Adipocyte (in vitro differentiated cells): ENCODE data around the gene MGAT5.

ENCODE experiments used
- DNase-seq: peaks from one replicate; pipeline ENCODE4 v3.0.0-alpha.2; 2015; ENCODE audit warnings: low read depth
- H3K27me3 ChIP-seq: replicated peaks from 2 replicates; pipeline ENCODE4 v1.7.0; 2013; ENCODE audit warnings: mild to moderate bottlenecking, low read length, moderate library complexity; ENCODE audit not compliant: control insufficient read depth, insufficient read depth
- H3K36me3 ChIP-seq: 2 replicates; pipeline ENCODE4 v1.7.0; 2013; ENCODE audit warnings: low read length, mild to moderate bottlenecking, moderate library complexity; ENCODE audit not compliant: control insufficient read depth, insufficient read depth, severe bottlenecking
- H3K4me1 ChIP-seq: 2 replicates; pipeline ENCODE4 v1.7.0; 2013; ENCODE audit warnings: mild to moderate bottlenecking, low read length, moderate library complexity; ENCODE audit not compliant: control insufficient read depth, insufficient read depth
- H3K4me3 ChIP-seq: 2 replicates; pipeline ENCODE4 v1.7.0; 2013; ENCODE audit warnings: mild to moderate bottlenecking, low read length, moderate library complexity
- H3K9ac ChIP-seq: 2 replicates; pipeline ENCODE4 v1.7.0; 2013; ENCODE audit warnings: mild to moderate bottlenecking, low read length, moderate library complexity
- H3K9me3 ChIP-seq: 2 replicates; pipeline ENCODE4 v1.7.0; 2013; ENCODE audit warnings: mild to moderate bottlenecking, low read length, moderate library complexity; ENCODE audit not compliant: control insufficient read depth

The MGAT5 gene

GRCh38 chr2:134375935-134376334, 122.1 kb downstream of the MGAT5 start:
- H3K4me3 ChIP-seq: no peak overlapping the region
- no peak for DNase-seq
- H3K27me3 ChIP-seq: no peaks in the 10 kb centered on the region
- H3K4me1 ChIP-seq: peaks cover 21% of the 10 kb centered on the region
- no peaks in the 10 kb centered on the region for H3K36me3 ChIP-seq
- no peaks in the 10 kb centered on the region for H3K9me3 ChIP-seq
- H3K9ac ChIP-seq: no peak overlapping the region

- Histone ChIP-seq H3K9ac (no peak overlapping the region), H3K9me3 (no peaks in the 10 kb centered on the region), H3K27me3 (no peaks in the 10 kb centered on the region), H3K4me1 (peaks cover 5% of the 10 kb centered on the region), H3K36me3 (no peaks in the 10 kb centered on the region), H3K4me3 (no peak overlapping the region)
- DNase-seq: no peak
Observed at GRCh38 chr2:134377730-134378129, 123.9 kb downstream of the MGAT5 start.

- Histone ChIP-seq H3K4me1 (no peaks in the 10 kb centered on the region), H3K9me3 (no peaks in the 10 kb centered on the region), H3K4me3 (no peak overlapping the region), H3K27me3 (no peaks in the 10 kb centered on the region), H3K36me3 (no peaks in the 10 kb centered on the region), H3K9ac (no peak overlapping the region)
- no peak for DNase-seq
Observed at GRCh38 chr2:134379293-134379692, 125.4 kb downstream of the MGAT5 start.

- H3K4me1 ChIP-seq: no peaks in the 10 kb centered on the region
- no peak overlapping the region for H3K4me3 ChIP-seq
- H3K9me3 ChIP-seq: no peaks in the 10 kb centered on the region
- H3K9ac ChIP-seq: no peak overlapping the region
- no peak for DNase-seq
- H3K36me3 ChIP-seq: no peaks in the 10 kb centered on the region
- H3K27me3 ChIP-seq: no peaks in the 10 kb centered on the region
Observed at GRCh38 chr2:134379722-134380121, 125.8 kb downstream of the MGAT5 start.

- H3K9ac ChIP-seq: no peak overlapping the region
- no peak for DNase-seq
- no peaks in the 10 kb centered on the region for H3K4me1 ChIP-seq
- no peaks in the 10 kb centered on the region for H3K36me3 ChIP-seq
- no peak overlapping the region for H3K4me3 ChIP-seq
- H3K9me3 ChIP-seq: no peaks in the 10 kb centered on the region
- no peaks in the 10 kb centered on the region for H3K27me3 ChIP-seq
Observed at GRCh38 chr2:134381141-134381540, 127.3 kb downstream of the MGAT5 start.

- Histone ChIP-seq H3K4me1 (no peaks in the 10 kb centered on the region), H3K9ac (no peak overlapping the region), H3K36me3 (no peaks in the 10 kb centered on the region), H3K4me3 (no peak overlapping the region), H3K27me3 (no peaks in the 10 kb centered on the region), H3K9me3 (no peaks in the 10 kb centered on the region)
- DNase-seq: no peak
Observed at GRCh38 chr2:134384131-134384530, 130.3 kb downstream of the MGAT5 start.

- DNase-seq: no peak
- Histone ChIP-seq H3K27me3 (no peaks in the 10 kb centered on the region), H3K9ac (no peak overlapping the region), H3K9me3 (no peaks in the 10 kb centered on the region), H3K4me1 (no peaks in the 10 kb centered on the region), H3K4me3 (no peak overlapping the region), H3K36me3 (no peaks in the 10 kb centered on the region)
Observed at GRCh38 chr2:134385195-134385594, 131.3 kb downstream of the MGAT5 start.

GRCh38 chr2:134386310-134386709, 132.4 kb downstream of the MGAT5 start:
- no peak overlapping the region for H3K9ac ChIP-seq
- no peaks in the 10 kb centered on the region for H3K27me3 ChIP-seq
- no peaks in the 10 kb centered on the region for H3K36me3 ChIP-seq
- H3K4me3 ChIP-seq: no peak overlapping the region
- H3K4me1 ChIP-seq: no peaks in the 10 kb centered on the region
- DNase-seq: no peak
- no peaks in the 10 kb centered on the region for H3K9me3 ChIP-seq

- Histone ChIP-seq H3K27me3 (no peaks in the 10 kb centered on the region), H3K9me3 (no peaks in the 10 kb centered on the region), H3K4me3 (no peak overlapping the region), H3K4me1 (peaks cover 14% of the 10 kb centered on the region), H3K9ac (no peak overlapping the region), H3K36me3 (no peaks in the 10 kb centered on the region)
- no peak for DNase-seq
Observed at GRCh38 chr2:134389381-134389780, 135.5 kb downstream of the MGAT5 start.

GRCh38 chr2:134391751-134392160, 137.9 kb downstream of the MGAT5 start:
- no peak for DNase-seq
- peaks cover 14% of the 10 kb centered on the region for H3K4me1 ChIP-seq
- no peak overlapping the region for H3K4me3 ChIP-seq
- H3K36me3 ChIP-seq: no peaks in the 10 kb centered on the region
- no peaks in the 10 kb centered on the region for H3K9me3 ChIP-seq
- no peaks in the 10 kb centered on the region for H3K27me3 ChIP-seq
- no peak overlapping the region for H3K9ac ChIP-seq

- Histone ChIP-seq H3K27me3 (no peaks in the 10 kb centered on the region), H3K4me3 (no peak overlapping the region), H3K9me3 (no peaks in the 10 kb centered on the region), H3K36me3 (no peaks in the 10 kb centered on the region), H3K4me1 (peaks cover 14% of the 10 kb centered on the region), H3K9ac (no peak overlapping the region)
- DNase-seq: no peak
Observed at GRCh38 chr2:134392442-134393074, 138.7 kb downstream of the MGAT5 start.

GRCh38 chr2:134393075-134393461, 139.2 kb downstream of the MGAT5 start:
- no peak overlapping the region for H3K9ac ChIP-seq
- H3K27me3 ChIP-seq: no peaks in the 10 kb centered on the region

More at GRCh38 chr2:134393075-134393461, 139.2 kb downstream of the MGAT5 start:
- Histone ChIP-seq H3K36me3 (no peaks in the 10 kb centered on the region), H3K9me3 (no peaks in the 10 kb centered on the region), H3K4me1 (peaks cover 14% of the 10 kb centered on the region), H3K4me3 (no peak overlapping the region)
- no peak for DNase-seq
